Measurements from ENCODE around the gene PJVK. TPM values are rescaled to one million over a fixed set of nuclear protein-coding genes. Genes with fewer than 3 reads are reported as not detected.

PJVK gene
- total and polyA plus RNA-seq, 10 donors = 1.0 to 8.2 (median 2.2) TPM

DNA sequence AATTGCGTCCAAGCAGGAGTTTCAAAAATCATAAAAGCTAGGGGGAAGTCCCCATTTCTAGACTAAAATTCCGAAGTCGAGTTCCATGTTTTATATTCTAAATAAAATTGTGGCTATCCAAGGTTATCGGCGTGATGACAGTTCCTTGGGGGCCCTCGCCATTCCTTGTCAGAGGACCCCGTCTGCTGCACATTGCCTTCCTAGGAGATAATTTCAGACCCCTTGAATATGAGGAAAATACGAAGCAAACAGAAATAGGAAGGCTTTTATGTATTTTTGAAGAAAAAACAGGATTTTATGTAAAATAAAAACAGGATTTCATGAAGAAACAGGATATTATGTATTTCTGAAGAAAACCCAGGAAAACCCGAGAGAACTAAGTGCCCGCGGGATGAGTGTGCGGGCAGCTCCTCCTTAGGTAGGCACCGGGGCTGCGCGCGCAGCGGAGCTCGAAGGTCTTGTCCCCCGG lies 28.6 kb downstream of the PJVK start:
- no peak for DNase-seq
- H3K4me1 ChIP-seq = peaks cover 31 to 66% (median 56%) of the 10 kb centered on the region in 6 donors

GRCh38 chr2:178480227-178481181 lies 29.3 kb downstream of the PJVK start, which contains the start of gene PLEKHA3:
TSS of gene PLEKHA3 (plus strand) at chr2:178480457. CDS start at chr2:178480870, 413 bp downstream.
- Histone ChIP-seq H3K36me3 (peaks cover 0 to under 1% (median 0%) of the 10 kb centered on the region in 6 donors), H3K27me3 (replicated peaks in 1 of 7) (no peaks in the 10 kb centered on the region), H3K27ac (peak within 1 kb of the TSS; percentile 92 to 98 (median 96)), H3K4me3 (peak within 1 kb of the TSS; percentile 63 to 86 (median 78)), H3K9me3 (no peaks in the 10 kb centered on the region), H3K4me1 (peaks cover 31 to 73% (median 58%) of the 10 kb centered on the region in 6 donors)
- TF ChIP-seq, protein P1, sequence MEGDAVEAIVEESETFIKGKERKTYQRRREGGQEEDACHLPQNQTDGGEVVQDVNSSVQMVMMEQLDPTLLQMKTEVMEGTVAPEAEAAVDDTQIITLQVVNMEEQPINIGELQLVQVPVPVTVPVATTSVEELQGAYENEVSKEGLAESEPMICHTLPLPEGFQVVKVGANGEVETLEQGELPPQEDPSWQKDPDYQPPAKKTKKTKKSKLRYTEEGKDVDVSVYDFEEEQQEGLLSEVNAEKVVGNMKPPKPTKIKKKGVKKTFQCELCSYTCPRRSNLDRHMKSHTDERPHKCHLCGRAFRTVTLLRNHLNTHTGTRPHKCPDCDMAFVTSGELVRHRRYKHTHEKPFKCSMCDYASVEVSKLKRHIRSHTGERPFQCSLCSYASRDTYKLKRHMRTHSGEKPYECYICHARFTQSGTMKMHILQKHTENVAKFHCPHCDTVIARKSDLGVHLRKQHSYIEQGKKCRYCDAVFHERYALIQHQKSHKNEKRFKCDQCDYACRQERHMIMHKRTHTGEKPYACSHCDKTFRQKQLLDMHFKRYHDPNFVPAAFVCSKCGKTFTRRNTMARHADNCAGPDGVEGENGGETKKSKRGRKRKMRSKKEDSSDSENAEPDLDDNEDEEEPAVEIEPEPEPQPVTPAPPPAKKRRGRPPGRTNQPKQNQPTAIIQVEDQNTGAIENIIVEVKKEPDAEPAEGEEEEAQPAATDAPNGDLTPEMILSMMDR (IDR thresholded peaks at IDR 0.05 in 8 of 11, conservative IDR thresholded peaks at IDR 0.05 in 3 of 11) = peak in 3 of 11 experiments; percentile 20 to 54 (median 40)
- TF ChIP-seq POLR2A (IDR thresholded peaks at IDR 0.05) (peak in 1 of 3 donors; percentile 80), POLR2AphosphoS5 (IDR thresholded peaks at IDR 0.05) (peak; percentile 90 to 93 (median 91))
- peak; percentile 98 for DNase-seq
- 0 to 1% (median 0%) methylated on average over 40 to 92 of the region's 92 CpGs for WGBS, 5 donors
- intact Hi-C loops (cut with DNase I; ENCODE audit: low total_unique reads) = no loop called here

More for the DNA sequence above, 28.6 kb downstream of the PJVK start:
- TF ChIP-seq, protein P1 (IDR thresholded peaks at IDR 0.05 in 8 of 11, conservative IDR thresholded peaks at IDR 0.05 in 3 of 11) = no peak
- TF ChIP-seq POLR2A (IDR thresholded peaks at IDR 0.05) (no peak), POLR2AphosphoS5 (IDR thresholded peaks at IDR 0.05) (no peak)
- H3K36me3 ChIP-seq = no peaks in the 10 kb centered on the region
- H3K4me3 ChIP-seq = peak overlapping the region; percentile 63 to 86 (median 78)
- H3K27ac ChIP-seq = peak overlapping the region; percentile 92 to 98 (median 96)
- 22 to 31% (median 26%) methylated on average over 19 of the region's 19 CpGs for WGBS, 5 donors
- intact Hi-C loops (cut with DNase I; ENCODE audit: low total_unique reads) = no loop called here
- no peaks in the 10 kb centered on the region for H3K9me3 ChIP-seq
- H3K27me3 ChIP-seq (replicated peaks in 1 of 7) = no peaks in the 10 kb centered on the region

- intact Hi-C loops (cut with DNase I; ENCODE audit: low total_unique reads) = no loop called here
- no peaks in the 10 kb centered on the region for H3K27me3 ChIP-seq (replicated peaks in 1 of 7)
- H3K4me1 ChIP-seq = peaks cover 31 to 73% (median 53%) of the 10 kb centered on the region in 6 donors
- H3K27ac ChIP-seq = no peak overlapping the region
- peak overlapping the region in 1 of 8 donors; percentile 84 for H3K4me3 ChIP-seq
- H3K36me3 ChIP-seq = peaks cover 0 to 20% (median 6%) of the 10 kb centered on the region in 6 donors
- no peak for DNase-seq
- no peaks in the 10 kb centered on the region for H3K9me3 ChIP-seq
- WGBS, 5 donors = 74 to 83% (median 81%) methylated on average over 4 of the region's 4 CpGs
- TF ChIP-seq POLR2AphosphoS5 (IDR thresholded peaks at IDR 0.05) (no peak), POLR2A (IDR thresholded peaks at IDR 0.05) (no peak)
- TF ChIP-seq, protein P1 (IDR thresholded peaks at IDR 0.05 in 8 of 11, conservative IDR thresholded peaks at IDR 0.05 in 3 of 11) = no peak
Measured at GRCh38 chr2:178482437-178482836, 31.3 kb downstream of the PJVK start.
